GM21576 (cell line): Measurements from ENCODE around the gene FAM221B.

Experiments used
- ATAC-seq: cut with Tn5 transposase; IDR thresholded peaks from one replicate; pipeline ENCODE4 v1.9.1; 2021; ENCODE audit warnings: mild to moderate bottlenecking, moderate library complexity; ENCODE audit not compliant: unreplicated experiment

The FAM221B gene

DNA sequence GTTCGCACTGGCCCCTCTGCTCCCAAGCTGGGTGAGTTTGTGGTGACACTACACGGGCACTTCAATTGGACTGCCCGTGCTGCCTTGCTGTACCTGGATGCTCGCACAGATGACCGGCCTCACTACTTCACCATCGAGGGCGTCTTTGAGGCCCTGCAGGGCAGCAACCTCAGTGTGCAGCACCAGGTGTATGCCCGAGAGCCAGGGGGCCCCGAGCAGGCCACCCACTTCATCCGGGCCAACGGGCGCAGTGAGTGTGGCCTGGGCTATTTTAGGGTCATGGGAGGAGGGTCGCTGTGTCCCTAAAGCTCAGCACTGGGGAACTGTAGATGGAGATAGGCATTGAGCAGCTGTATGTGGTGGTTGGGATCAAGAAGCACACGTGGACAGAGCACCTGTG, 35.7 kb downstream of the FAM221B start:
- no peak for ATAC-seq

GRCh38 chr9:35792024-35792813, 36.3 kb downstream of the FAM221B start:
- no peak for ATAC-seq

DNA sequence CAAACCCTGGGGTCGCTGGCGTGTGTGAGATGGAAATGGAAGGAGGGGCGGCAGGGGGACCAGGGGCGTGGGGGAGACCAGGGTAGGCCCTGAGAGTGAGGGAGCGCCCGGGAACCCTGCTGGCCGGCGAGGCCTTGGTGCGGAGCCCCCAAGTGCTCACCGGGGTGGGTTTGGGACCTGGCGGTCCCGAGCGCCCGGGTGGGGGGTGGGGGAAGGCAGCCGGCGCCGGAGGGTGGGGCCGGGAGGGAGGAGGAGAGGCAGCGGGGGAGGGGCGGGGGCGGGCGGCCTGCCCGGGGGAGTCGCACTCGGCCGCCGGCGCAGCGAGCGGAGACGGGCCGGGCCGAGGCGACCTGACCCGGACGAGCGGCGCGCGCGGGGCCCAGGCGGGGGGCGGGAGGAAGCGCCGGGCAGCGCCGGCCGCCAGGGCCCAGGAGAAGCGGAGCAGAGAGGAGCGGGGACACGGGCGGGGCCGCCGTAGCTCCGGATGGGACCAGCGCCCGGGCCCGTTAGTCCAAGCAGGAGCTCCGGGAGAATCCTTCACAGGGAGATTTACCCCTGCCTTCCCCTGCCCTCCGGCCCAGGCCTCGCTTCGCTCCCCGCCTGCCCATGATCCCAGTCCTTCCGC, 37.1 kb downstream of the FAM221B start, which contains the start of gene NPR2:
Gene NPR2, plus strand, starts transcription at position 295 of the 625 bp plus-strand sequence. CDS start 818 bp downstream, outside the sequence.
- no peak for ATAC-seq

DNA sequence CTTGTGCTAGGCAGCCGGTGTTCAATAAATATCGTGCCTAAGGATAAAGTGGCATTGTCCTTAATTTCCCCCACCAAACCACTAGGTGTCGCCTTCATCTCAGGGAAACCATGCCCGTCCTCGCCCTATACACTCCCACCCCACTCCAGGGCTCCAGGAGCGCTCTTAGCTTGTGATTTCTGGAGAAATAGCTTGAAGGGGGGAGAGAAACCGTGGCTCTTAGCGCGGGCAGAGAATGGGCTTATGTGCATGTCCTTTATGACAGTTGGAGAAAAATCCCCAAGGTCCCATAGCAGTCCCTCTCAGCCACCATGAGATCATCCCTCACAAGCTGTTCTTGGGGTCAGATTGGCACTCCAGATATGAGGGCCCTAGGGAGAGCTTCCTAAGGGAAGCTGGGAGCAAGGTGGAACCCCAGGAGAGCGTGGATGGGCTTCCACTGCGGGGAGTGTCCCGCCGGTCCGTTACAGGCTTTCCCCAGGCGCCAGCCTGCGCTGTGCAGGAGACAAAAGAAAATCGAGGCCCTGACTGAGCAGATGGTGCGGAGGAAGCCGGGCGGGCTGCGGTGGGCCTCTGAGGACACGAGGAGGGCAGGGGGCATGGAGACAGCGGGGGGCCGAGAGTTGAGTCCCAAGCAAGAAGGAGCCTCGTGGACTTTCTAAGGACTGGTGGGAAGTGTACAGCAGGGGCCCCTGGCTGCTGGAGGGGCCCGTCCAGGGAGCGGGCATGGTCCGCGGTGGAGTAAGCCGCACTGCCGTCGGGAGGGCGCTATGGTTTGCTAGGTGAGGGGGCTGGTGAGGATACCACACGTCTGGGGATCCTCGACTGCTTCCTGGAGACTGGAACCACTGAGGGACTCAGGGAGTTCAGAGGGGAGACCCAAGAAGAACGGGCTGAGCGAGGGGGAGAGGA, 37.9 kb downstream of the FAM221B start:
- ATAC-seq, result peak; percentile 69

DNA sequence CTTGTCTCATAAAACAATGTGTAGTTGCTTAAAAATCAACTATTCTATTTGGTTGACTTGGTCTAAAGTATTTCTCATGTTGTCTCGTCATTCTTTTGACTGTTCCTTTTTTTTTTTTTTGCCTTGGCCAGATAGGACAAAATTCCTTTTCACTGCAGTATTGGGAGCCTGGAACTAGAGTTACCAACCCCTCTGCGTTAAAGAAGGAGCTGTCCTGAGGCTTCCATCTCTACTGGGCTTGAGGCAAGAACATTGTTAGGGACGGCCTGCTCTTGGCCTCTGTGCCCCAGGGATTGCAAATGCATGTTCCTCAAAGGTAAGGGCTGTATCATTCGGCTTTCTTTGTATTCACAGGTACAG, 38.5 kb downstream of the FAM221B start:
- ATAC-seq, result no peak

DNA sequence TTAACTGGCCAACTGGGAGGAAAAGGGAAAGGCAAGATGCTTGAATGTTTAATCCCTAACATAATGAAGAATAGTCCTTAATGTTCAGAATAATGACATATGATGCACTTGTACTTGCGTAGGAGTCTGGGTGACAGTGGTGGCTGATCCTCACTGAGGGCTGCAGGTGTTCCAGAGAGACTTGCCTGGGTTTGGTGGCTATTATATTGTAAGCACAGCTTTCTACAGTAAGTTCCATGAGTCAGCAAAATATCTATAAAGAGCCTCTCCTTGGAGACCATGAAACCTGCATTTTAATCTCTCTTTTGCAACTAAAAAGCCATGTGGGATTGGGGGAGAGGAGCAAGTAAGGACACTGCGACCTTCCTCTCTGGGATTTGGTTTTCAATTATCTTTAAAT, 39.0 kb downstream of the FAM221B start:
- no peak for ATAC-seq

DNA sequence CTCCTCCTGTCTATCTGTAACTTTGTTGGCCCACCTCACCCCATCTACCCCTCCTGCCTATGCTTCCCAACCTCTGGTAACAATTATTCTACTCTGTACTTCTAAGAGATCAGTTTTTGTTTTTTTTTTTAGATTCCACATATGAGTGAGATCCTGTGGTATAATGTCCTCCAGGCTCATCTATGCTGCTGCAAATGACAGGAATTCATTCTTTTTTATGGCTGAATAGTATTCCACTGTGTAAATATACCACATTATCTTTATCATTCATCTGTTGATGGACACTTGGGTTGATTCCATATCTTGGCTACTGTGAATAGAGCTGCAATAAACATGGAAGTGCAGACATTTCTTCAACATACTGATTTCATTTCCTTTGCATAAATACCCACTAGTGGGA, 45.1 kb downstream of the FAM221B start:
- no peak for ATAC-seq

DNA sequence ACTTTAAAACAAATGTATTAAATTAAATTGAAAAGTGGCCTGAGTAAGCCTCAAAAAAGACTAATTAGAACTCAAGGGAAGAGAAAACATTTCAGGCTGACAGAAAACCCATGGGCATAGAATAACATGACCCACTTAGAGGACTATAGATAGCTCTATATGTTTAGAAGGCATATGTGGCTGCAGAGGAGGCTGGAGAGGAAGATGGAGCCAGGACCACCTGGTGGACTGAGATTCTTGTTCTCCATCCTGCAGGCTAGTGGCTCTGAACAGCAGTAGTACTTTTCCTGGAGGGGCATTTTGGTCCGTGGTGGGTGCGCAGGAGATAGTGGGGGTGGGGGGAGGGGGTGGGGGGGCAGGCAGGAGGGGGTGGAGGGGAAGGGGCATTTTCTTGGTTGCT, 47.5 kb downstream of the FAM221B start:
- no peak for ATAC-seq

GRCh38 chr9:35778496-35778895, 50.0 kb downstream of the FAM221B start:
- ATAC-seq, result no peak

DNA sequence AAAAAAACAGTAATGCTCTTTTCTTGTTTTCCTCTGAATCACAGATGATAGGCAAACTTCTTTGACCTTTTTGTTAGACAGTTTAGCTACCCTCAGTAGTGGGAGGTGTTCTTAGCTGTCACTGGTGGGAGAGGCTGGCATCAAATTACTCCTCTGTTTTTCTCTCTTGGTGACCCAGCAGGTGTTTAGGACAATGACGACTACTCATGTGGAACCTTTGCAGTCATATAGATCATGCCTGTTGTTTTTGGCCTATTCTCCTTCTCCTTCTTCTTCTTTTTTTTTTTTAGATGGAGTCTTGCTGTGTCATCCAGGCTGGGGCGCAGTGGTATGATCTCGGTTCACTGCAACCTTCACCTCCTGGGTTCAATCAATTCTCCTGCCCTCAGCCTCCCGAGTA, 52.5 kb downstream of the FAM221B start:
- no peak for ATAC-seq

DNA sequence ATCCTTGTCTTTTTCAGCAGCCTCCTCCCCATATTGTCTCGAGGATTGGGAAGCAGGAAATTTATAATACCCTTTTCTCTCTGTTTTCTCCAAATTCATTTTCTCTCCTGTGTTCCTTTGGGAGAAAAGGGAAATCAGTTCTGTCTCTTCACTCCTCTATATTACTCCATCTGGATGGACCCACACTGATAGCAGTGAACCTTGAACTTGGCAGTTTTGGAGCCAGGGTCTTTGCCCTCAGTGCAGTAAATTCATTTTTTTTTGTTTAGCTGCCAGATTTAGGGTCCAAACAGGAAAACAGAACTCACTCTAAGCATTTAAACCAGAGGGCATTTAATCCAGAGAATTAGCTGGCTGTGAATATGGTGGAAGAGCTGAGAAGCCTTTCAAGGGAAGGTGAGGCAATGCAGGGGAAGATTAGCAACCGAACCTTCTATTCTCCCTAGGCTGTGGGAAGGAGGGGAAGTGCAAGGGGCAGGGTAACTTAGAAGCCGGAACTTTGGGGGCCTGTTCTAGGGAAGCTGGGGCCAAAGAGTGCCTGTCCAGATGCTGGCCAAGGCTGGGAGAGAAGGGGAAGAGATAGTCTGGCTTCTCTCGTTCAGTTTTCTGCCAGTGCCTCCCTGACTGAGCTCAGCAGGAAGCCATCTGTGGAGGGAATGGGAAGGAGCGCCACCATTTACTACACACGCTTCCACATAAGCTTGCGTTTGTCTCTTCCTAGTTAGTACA, 53.5 kb downstream of the FAM221B start:
- no peak for ATAC-seq

DNA sequence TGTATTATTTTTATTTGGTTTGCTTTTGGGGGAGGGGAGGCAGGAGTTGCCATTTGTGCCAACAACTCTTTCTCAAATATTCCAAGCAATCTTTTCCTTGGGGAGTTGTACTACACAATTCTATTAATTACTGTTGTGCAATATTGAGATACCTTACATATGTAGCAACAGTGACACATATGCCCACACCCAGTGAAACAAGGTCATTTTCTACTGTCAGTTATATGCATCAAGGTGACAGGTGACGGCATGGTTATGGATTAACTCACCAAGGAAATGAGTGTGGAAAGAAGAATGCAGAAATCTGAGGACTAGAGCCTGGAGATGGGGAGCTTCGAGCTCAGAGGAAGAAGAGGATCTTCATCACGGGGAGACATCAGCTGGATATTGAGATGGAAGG, 56.6 kb downstream of the FAM221B start:
- ATAC-seq, result no peak

DNA sequence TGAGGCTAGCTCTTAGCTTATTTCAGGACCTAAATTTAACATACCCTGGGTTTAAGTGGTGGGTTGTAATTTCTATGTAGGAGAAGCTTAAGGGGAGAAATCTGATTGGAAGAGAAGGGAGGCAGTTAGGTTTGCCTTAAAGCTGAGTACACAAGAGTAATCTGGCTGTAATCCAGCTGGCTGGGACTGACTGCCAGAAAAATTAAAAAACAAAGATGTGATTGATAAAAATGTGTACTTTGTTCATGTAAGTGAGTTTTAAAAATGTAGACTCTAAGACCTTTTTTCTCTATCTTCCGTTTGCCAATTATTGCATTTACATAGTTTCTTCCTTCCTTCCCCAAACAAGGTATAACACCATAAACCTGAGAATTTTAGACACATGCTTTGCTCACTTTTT, 57.0 kb downstream of the FAM221B start:
- ATAC-seq, result no peak

DNA sequence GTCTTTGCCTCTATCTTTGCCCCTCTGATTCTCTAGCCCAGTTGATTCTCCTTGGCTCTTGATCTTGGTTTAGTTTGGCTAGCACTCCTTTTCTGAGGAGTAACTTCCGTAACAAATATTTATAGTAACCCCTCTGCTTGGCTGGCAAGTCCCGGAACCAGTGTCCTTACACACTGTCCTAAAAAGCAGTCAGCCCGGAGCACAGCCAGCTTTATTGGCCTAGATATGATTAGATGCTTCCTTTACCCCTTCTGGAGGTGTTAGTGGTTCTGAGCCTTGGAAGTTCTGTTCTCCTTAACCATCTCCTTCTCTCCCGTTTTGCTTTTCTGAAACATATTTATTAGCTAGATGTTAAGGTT, 57.5 kb downstream of the FAM221B start:
- ATAC-seq, result no peak

DNA sequence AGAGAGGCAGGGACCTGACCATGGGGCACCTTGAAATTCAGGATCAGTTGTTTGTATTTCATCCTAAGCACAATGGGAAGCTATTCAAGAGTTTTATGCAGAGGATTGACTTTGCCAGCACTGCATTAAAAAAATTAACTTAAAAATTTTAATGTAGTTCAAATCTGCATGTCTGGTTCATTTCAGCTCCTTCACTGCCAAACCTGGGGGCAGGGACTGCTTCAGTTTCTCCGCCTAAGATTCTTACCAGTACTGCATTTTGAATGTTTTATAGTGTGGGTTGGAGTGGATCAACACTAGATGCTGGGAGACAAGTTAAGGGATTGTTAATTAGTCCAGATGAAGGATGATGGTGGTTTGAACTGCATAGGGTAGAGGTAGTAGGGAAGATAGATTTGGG, 58.8 kb downstream of the FAM221B start:
- ATAC-seq, result no peak

DNA sequence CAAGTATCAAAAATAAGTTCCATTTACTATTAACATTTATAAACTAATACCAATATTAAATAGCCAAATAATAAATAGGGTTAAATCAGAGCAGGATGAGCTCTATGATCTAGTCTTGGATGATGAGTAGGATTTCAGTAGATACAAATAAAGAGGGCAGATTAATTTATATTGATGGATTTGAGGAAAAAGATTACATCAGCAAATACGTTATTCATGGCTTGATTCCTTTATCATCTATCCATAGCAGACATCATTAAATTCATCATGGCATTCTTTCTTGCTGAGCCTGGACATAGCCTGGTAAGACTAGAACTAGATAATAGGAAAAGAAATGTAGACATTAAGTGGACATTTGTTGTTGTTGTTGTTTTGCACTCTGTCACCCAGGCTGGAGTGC, 61.1 kb downstream of the FAM221B start:
- ATAC-seq, result no peak

GRCh38 chr9:35766997-35767396, 61.5 kb downstream of the FAM221B start:
- ATAC-seq, result no peak
